CD8-positive, alpha-beta memory T cell (primary cell): ENCODE measurements around the gene NAA40. TPM values are rescaled to one million over a fixed set of nuclear protein-coding genes. Genes with fewer than 3 reads are reported as not detected.

ENCODE experiments used
- CTCF ChIA-PET: fragments of 350-600 bp; sonication (Branson Sonifier 250); formaldehyde crosslinking; loops from one replicate; lab custom pipeline; 2021; ENCODE audit warnings: antibody characterized with exemption; lab: Charles Lee
- POLR2A ChIA-PET: fragments of 350-600 bp; sonication (Branson Sonifier 250); formaldehyde crosslinking; loops from one replicate; lab custom pipeline; 2021; ENCODE audit warnings: antibody characterized with exemption; lab: Charles Lee
- DNase-seq, 5 donors: peaks; one replicate each; pipeline versions ENCODE4 v3.0.0 to v3.0.0-alpha.2; 2020 to 2022; ENCODE audit warnings: mixed read lengths in 1 of 5
- H3K27ac ChIP-seq: one replicate; pipeline ENCODE4 v1.7.0; 2013; ENCODE audit warnings: low read depth, mild to moderate bottlenecking, low read length, moderate library complexity
- H3K27me3 ChIP-seq: 2 replicates; pipeline ENCODE4 v1.7.0; 2013; ENCODE audit warnings: low read length, mild to moderate bottlenecking; ENCODE audit not compliant: insufficient read depth, poor library complexity, severe bottlenecking
- H3K36me3 ChIP-seq: 2 replicates; pipeline ENCODE4 v1.7.0; 2013; ENCODE audit warnings: mild to moderate bottlenecking, low read length, moderate library complexity; ENCODE audit not compliant: insufficient read depth
- H3K4me1 ChIP-seq: 2 replicates; pipeline ENCODE4 v1.7.0; 2013; ENCODE audit warnings: mild to moderate bottlenecking, low read length, moderate library complexity; ENCODE audit not compliant: insufficient read depth
- H3K4me3 ChIP-seq: 2 replicates; pipeline ENCODE4 v1.7.0; 2013; ENCODE audit warnings: mild to moderate bottlenecking, low read length
- H3K9me3 ChIP-seq: 2 replicates; pipeline ENCODE4 v1.7.0; 2013; ENCODE audit warnings: mild to moderate bottlenecking, low read length
- H3K27ac Mint-ChIP-seq, 8 donors: one replicate each; pipeline ENCODE4 v1.8.0; 2020 to 2021; ENCODE audit warnings: mixed read lengths in 8 of 8, mild to moderate bottlenecking in 6 of 8, inconsistent platforms in 3 of 8, moderate library complexity in 3 of 8
- H3K27me3 Mint-ChIP-seq, 2 donors: one replicate each; pipeline ENCODE4 v1.8.0; 2020 to 2021; ENCODE audit warnings: mixed read lengths in 2 of 2, mild to moderate bottlenecking in 1 of 2, moderate library complexity in 1 of 2
- H3K36me3 Mint-ChIP-seq, 3 donors: one replicate each; pipeline ENCODE4 v1.8.0; 2020 to 2021; ENCODE audit warnings: mixed read lengths in 3 of 3, inconsistent platforms in 1 of 3, mild to moderate bottlenecking in 1 of 3
- H3K4me1 Mint-ChIP-seq, 3 donors: one replicate each; pipeline ENCODE4 v1.8.0; 2020 to 2021; ENCODE audit warnings: mixed read lengths in 3 of 3, inconsistent platforms in 1 of 3, mild to moderate bottlenecking in 1 of 3
- H3K4me3 Mint-ChIP-seq, 7 donors: one replicate each; pipeline ENCODE4 v1.8.0; 2020 to 2021; ENCODE audit warnings: mixed read lengths in 7 of 7, mild to moderate bottlenecking in 6 of 7, moderate library complexity in 4 of 7, inconsistent platforms in 2 of 7
- H3K9me3 Mint-ChIP-seq, 5 donors: one replicate each; pipeline ENCODE4 v1.8.0; 2020 to 2022; ENCODE audit warnings: mixed read lengths in 5 of 5, mild to moderate bottlenecking in 3 of 5, moderate library complexity in 2 of 5, inconsistent platforms in 1 of 5
- polyA plus RNA-seq: library from polyadenylated mRNA; unstranded; fragments of 300-500 nt; fragmentation: Illumina TruSeq; gene quantifications from one replicate; pipeline ENCODE4 v1.2.3, GENCODE V29; 2021
- total RNA-seq, 2 experiments: library from RNA; stranded (reverse); gene quantifications; one replicate each; pipeline ENCODE4 v1.2.3, GENCODE V29; 2021

The NAA40 gene
- total and polyA plus RNA-seq, 3 experiments from 2014 or later: 15.9 to 26.2 (median 20.2) TPM

DNA sequence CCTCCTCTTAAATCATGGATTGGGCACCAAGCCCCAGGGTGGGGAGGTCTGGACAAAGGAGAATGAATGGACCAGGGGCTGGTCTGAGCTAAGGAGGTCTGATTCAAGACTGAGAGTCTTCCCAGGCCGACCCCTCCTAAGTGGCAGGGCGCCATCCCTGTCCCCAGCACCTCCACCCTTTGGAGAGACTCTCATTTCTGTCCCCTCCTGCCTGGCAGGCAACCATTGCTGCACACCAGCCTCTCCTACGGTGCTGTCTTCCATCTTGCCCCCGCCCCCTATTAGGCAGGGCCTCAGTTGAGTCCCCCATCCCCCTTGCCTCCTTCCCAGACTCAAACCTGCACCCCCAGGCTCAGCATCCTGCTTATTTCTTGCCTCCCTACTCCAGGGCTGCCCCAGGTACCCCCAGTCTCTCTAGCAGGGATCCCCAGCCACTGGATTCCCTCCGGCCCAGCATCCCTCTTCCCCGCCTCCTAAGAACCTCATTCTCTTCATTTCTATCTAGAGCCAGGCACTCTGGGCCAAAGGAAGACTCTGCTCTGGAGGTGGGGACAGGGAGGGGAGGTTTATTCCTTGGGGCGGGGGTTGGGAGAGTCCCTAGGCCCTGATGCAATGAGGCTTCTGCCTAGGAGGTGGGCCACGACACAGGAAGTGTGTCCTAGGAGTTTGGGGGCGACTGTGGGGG lies 20.2 kb upstream of the NAA40 start:
- no peaks in the 10 kb centered on the region for H3K9me3 ChIP-seq
- DNase-seq: no peak
- H3K4me3 Mint-ChIP-seq: peak overlapping the region; percentile 33 to 91 (median 61)
- no peaks in the 10 kb centered on the region for H3K36me3 ChIP-seq
- CTCF ChIA-PET: interaction anchor here (1.6 to 1.9 kb wide), 2 partner anchors 27 to 81 kb away, joined by 6 to 16 read pairs; partner anchors contain the start of gene MARK2
- H3K9me3 Mint-ChIP-seq: no peaks in the 10 kb centered on the region
- H3K27ac ChIP-seq: no peak overlapping the region
- H3K4me1 ChIP-seq: peaks cover 27% of the 10 kb centered on the region
- peaks cover 0 to 4% of the 10 kb centered on the region in 2 donors for H3K27me3 Mint-ChIP-seq
- H3K27me3 ChIP-seq: no peaks in the 10 kb centered on the region
- POLR2A ChIA-PET: no interaction called here
- no peak overlapping the region for H3K4me3 ChIP-seq
- H3K36me3 Mint-ChIP-seq: no peaks in the 10 kb centered on the region
- H3K27ac Mint-ChIP-seq: peak overlapping the region in 4 of 8 donors; percentile 36 to 72 (median 56)
- H3K4me1 Mint-ChIP-seq: peaks cover 8 to 26% (median 11%) of the 10 kb centered on the region in 3 donors

DNA sequence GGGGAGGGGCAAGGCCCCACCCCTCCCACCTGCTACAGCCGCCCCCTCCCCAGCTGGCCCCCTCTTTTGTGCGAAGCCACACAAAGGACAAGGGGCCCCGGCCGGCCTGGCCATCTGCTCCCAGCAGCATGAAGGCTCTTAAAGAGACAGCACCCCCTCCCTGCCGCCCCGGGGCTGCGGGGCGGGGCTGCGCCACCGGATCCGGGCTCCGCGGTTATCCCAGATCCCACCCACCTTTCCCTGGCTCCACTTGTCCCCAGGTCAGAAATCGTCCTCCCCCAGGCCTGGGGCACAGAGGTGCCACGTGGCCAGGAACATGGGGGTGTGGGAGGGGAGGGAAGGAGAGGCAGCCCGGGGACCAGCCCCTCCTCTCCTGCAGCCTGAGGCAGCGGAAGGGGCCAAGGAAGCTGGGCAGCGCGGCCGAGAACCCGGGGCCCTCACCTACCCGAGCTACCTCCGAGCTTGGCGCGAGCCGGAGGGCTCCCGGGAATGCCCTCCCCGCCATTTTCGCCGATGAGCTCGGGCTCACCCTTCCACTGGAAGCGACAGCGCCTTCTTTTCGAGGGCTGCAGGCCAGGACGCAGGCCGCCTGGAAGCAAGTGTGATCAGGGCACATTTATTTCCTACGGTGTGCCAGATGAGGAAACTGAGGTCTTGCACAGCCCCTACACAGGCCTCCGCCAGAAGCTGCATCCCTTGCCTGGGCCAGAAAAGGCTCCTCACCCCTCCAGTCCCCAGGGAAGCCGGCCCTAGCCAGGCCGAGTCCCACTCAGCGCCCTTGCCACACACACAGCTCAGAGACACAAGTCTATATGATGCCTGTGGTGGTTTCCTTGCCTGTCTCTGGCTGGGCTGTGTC lies 19.3 kb upstream of the NAA40 start:
- Histone ChIP-seq H3K4me1 (peaks cover 27% of the 10 kb centered on the region), H3K36me3 (no peaks in the 10 kb centered on the region), H3K9me3 (no peaks in the 10 kb centered on the region), H3K27me3 (no peaks in the 10 kb centered on the region), H3K27ac (no peak overlapping the region), H3K4me3 (no peak overlapping the region)
- no peak for DNase-seq
- Mint-ChIP-seq H3K36me3 (no peaks in the 10 kb centered on the region), H3K4me1 (peaks cover 8 to 26% (median 11%) of the 10 kb centered on the region in 3 donors), H3K27me3 (peaks cover 0 to 4% of the 10 kb centered on the region in 2 donors), H3K9me3 (no peaks in the 10 kb centered on the region), H3K4me3 (peak overlapping the region in 3 of 7 donors; percentile 37 to 66 (median 48)), H3K27ac (peak overlapping the region in 3 of 8 donors; percentile 10 to 61 (median 23))
- POLR2A ChIA-PET: interaction anchor here (0.6 kb wide), 1 partner anchor 32 kb away, joined by 3 read pairs; no protein-coding TSS in a partner anchor
- CTCF ChIA-PET: interaction anchor here (0.7 to 1.2 kb wide), 2 partner anchors 26 to 83 kb away, joined by 3 to 6 read pairs; no protein-coding TSS in a partner anchor

DNA sequence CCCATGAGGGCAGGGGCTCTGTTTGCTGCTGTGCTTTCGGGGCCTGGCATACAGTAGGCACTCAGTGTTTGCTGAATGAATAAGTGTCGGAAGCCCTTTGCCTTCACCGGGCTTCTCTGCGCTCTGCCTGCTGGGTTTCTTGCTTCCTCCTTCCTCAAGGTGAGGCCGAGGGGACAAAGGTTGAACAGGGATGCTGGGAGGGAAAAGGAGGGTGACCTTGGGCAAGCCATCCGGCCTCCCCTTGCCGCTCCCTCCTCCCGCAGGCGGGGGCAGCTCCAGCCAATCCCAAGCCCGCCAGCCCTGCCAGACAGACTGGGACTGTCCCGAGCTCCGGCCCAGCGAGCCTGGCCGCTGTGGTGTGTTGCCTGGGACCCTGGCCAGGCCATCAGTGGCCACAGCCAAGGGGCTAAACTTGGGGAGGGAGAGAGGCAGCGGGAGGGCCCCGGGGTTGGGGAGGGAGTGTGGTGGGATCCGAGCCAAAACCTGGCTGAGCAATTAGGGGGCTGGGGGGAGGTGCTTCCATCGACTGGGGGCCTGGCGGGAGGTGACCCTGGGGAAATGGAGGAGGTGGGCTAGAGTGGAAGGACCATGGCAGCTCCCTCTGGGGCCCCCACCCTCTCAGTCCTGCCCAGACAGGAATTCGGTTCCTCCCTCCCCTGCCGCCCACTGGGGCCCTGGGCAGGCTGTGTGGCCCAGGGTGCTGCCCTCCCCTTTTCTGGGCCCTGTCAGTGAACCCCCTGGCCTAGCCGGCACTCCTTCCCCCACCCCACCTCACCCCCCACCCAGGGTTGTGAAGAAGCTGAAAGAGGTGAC lies 18.5 kb upstream of the NAA40 start:
- no peak for DNase-seq
- peaks cover 8 to 22% (median 9%) of the 10 kb centered on the region in 3 donors for H3K4me1 Mint-ChIP-seq
- Histone ChIP-seq H3K9me3 (no peaks in the 10 kb centered on the region), H3K4me1 (peaks cover 27% of the 10 kb centered on the region), H3K27me3 (no peaks in the 10 kb centered on the region), H3K27ac (no peak overlapping the region), H3K36me3 (no peaks in the 10 kb centered on the region), H3K4me3 (no peak overlapping the region)
- no peaks in the 10 kb centered on the region for H3K36me3 Mint-ChIP-seq
- H3K27ac Mint-ChIP-seq: peak overlapping the region in 1 of 8 donors; percentile 23
- peak overlapping the region in 2 of 7 donors; percentile 37 to 48 for H3K4me3 Mint-ChIP-seq
- peaks cover 0 to 2% of the 10 kb centered on the region in 2 donors for H3K27me3 Mint-ChIP-seq
- ChIA-PET CTCF (interaction anchor here (0.7 to 2.4 kb wide), 6 partner anchors 16 to 132 kb away, joined by 3 to 16 read pairs (median 4); partner anchors contain the start of gene MARK2), POLR2A (no interaction called here)
- H3K9me3 Mint-ChIP-seq: no peaks in the 10 kb centered on the region

DNA sequence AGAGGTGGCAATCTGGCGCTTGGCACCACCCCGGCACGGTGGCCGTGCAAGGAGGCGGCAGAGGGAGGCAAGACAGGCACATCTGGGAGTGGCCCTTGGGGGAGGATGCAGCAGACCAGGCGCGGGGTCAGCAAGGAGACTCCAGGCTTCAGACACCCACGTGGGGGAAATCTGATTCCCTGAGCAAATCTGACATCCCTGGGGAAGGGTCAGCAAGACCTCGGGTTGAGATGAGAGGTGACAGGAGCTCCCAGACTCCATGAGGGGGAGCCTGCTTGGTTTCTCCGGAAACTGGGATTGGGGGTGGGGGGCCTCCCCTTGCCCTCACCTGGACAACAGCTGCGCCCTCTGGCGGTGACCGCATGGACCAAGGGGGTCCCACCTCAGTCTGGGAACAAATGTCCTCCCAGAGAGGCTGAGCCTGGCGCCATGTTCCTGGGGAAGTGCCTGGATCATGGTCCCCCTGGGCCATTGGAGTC lies 17.8 kb upstream of the NAA40 start:
- Histone ChIP-seq H3K27ac (no peak overlapping the region), H3K27me3 (no peaks in the 10 kb centered on the region), H3K36me3 (no peaks in the 10 kb centered on the region), H3K4me3 (no peak overlapping the region), H3K9me3 (no peaks in the 10 kb centered on the region), H3K4me1 (peaks cover 23% of the 10 kb centered on the region)
- H3K36me3 Mint-ChIP-seq: no peaks in the 10 kb centered on the region
- no peak overlapping the region for H3K4me3 Mint-ChIP-seq
- H3K27me3 Mint-ChIP-seq: peaks cover 0 to 2% of the 10 kb centered on the region in 2 donors
- peaks cover 8 to 22% (median 9%) of the 10 kb centered on the region in 3 donors for H3K4me1 Mint-ChIP-seq
- ChIA-PET CTCF (interaction anchor here (0.9 to 2.4 kb wide), 6 partner anchors 14 to 154 kb away, joined by 3 to 16 read pairs (median 4); partner anchors contain the start of gene MARK2), POLR2A (no interaction called here)
- H3K27ac Mint-ChIP-seq: no peak overlapping the region
- peak in 2 of 5 donors; percentile 19 to 22 for DNase-seq
- no peaks in the 10 kb centered on the region for H3K9me3 Mint-ChIP-seq

DNA sequence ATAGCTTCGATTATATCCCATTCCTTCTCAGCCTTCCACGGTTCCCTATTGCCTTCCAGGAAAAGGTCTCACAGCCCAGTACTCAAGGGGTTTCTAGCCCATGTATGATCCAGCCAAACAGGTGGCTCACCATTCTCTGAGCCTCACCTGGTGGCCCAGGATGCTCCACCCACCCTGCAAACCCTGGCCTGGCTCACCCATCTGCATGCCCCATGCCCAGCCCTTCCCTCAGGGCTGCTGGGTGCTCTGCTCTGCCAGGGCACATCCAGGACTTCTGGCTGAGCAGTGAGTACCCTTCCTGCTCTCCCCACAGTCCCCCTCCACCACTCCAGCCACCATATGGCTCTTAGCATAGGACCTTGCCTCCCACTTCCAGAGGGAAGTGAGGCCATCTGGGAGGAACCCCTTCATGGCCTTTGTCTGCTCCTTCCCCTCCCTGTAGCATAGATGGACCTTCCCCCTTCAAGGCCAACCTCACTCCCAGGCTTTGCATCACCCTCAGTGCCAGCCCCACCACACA lies 16.1 kb upstream of the NAA40 start:
- POLR2A ChIA-PET: no interaction called here
- no peak for DNase-seq

DNA sequence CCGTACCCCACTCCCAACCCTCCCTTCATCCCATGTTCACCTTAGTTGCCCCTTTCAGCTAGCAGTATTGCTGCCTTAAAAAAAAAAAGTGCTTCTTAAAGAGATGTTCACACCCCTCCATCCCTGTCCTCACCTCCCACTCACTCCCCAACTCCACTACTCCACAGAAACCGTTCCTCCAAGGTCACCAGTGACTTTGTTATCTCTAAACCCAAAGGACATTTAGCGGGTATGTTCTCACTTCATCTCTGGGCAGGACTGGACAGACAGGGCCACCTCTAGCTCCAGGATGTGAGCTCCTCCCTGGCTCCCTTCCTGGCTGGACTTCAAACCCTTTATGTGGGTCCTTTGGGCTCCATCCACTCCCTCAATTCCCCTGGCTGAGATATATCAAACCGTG lies 15.5 kb upstream of the NAA40 start:
- Mint-ChIP-seq H3K9me3 (no peaks in the 10 kb centered on the region), H3K4me1 (peaks cover 5 to 13% (median 6%) of the 10 kb centered on the region in 3 donors)
- CTCF ChIA-PET: interaction anchor here (0.6 kb wide), 1 partner anchor 1054 kb away, joined by 3 read pairs; no protein-coding TSS in a partner anchor

More for the DNA sequence above, 16.1 kb upstream of the NAA40 start:
- Histone ChIP-seq H3K4me3 (no peak overlapping the region), H3K4me1 (peaks cover 15% of the 10 kb centered on the region), H3K27me3 (no peaks in the 10 kb centered on the region), H3K27ac (no peak overlapping the region), H3K36me3 (no peaks in the 10 kb centered on the region), H3K9me3 (no peaks in the 10 kb centered on the region)
- Mint-ChIP-seq H3K27ac (peak overlapping the region in 1 of 8 donors; percentile 54), H3K4me3 (no peak overlapping the region), H3K27me3 (peaks cover 0 to 9% of the 10 kb centered on the region in 2 donors), H3K4me1 (peaks cover 5 to 14% (median 6%) of the 10 kb centered on the region in 3 donors), H3K36me3 (no peaks in the 10 kb centered on the region), H3K9me3 (no peaks in the 10 kb centered on the region)
- CTCF ChIA-PET: interaction anchor here (0.6 to 2.4 kb wide), 2 partner anchors 85 to 1053 kb away, joined by 3 to 16 read pairs; partner anchors contain the start of gene MARK2

DNA sequence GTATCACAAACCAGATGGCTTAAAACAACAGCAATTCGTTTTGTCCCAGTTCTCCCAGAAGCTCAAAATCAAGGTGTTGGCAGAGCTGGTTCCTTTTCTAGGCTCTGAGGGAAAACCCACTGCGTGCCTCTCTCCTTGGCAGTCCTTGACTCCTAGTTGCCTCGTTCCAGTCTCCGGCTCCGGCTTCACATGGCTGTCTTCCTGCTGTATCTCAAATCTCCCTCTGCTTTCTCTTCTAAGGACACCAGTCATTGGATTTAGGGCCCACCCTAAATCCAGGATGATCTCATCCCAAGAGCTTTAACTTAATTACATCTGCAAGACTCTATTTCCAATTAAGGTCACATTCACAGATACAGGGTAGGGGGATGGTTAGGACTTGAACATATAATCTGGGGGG lies 9.2 kb upstream of the NAA40 start:
- Histone ChIP-seq H3K9me3 (no peaks in the 10 kb centered on the region), H3K4me1 (no peaks in the 10 kb centered on the region), H3K27me3 (no peaks in the 10 kb centered on the region), H3K27ac (no peak overlapping the region), H3K4me3 (no peak overlapping the region), H3K36me3 (no peaks in the 10 kb centered on the region)
- Mint-ChIP-seq H3K4me1 (no peaks in the 10 kb centered on the region), H3K4me3 (no peak overlapping the region), H3K27ac (no peak overlapping the region), H3K27me3 (peaks cover 0 to 7% of the 10 kb centered on the region in 2 donors), H3K9me3 (no peaks in the 10 kb centered on the region), H3K36me3 (no peaks in the 10 kb centered on the region)
- POLR2A ChIA-PET: no interaction called here
- DNase-seq: no peak
- CTCF ChIA-PET: interaction anchor here (1.0 kb wide), 1 partner anchor 23 kb away, joined by 3 read pairs; no protein-coding TSS in a partner anchor

More for the DNA sequence above, 15.5 kb upstream of the NAA40 start:
- H3K27me3 Mint-ChIP-seq: peaks cover 0 to 9% of the 10 kb centered on the region in 2 donors
- peaks cover 11% of the 10 kb centered on the region for H3K4me1 ChIP-seq
- no peaks in the 10 kb centered on the region for H3K36me3 Mint-ChIP-seq
- no peak for DNase-seq
- H3K9me3 ChIP-seq: no peaks in the 10 kb centered on the region
- POLR2A ChIA-PET: no interaction called here
- H3K36me3 ChIP-seq: no peaks in the 10 kb centered on the region
- H3K4me3 ChIP-seq: no peak overlapping the region
- H3K27me3 ChIP-seq: no peaks in the 10 kb centered on the region
- H3K4me3 Mint-ChIP-seq: no peak overlapping the region
- H3K27ac Mint-ChIP-seq: peak overlapping the region in 1 of 8 donors; percentile 30
- H3K27ac ChIP-seq: no peak overlapping the region
